H1 (cell line): Measurements from ENCODE around the gene FBXL17. TPM values are rescaled to one million over a fixed set of nuclear protein-coding genes. Genes with fewer than 3 reads are reported as not detected.

Source experiments
- CTCF ChIA-PET: fragments of 300-600 bp; sonication (Branson Sonifier 250); formaldehyde crosslinking; loops from one replicate; lab custom pipeline; 2021; ENCODE audit not compliant: partially characterized antibody; lab: Charles Lee
- POLR2A ChIA-PET: fragments of 300-600 bp; sonication (Branson Sonifier 250); formaldehyde crosslinking; loops from one replicate; lab custom pipeline; 2021; ENCODE audit warnings: inconsistent platforms; ENCODE audit not compliant: partially characterized antibody; lab: Charles Lee
- DNase-seq, 2 experiments: peaks; one replicate each; pipeline versions ENCODE4 v3.0.0 to v3.0.0-alpha.2; 2010 to 2022; ENCODE audit warnings: low spot score in 2 of 2, low read depth in 1 of 2, mixed read lengths in 1 of 2
- FAIRE-seq: peaks from 2 replicates; lab custom pipeline; 2011; peaks lifted over from hg19 to GRCh38; lab: Jason Lieb, UNC
- H2AFZ ChIP-seq: 2 replicates; pipeline ENCODE4 v1.8.1; 2012; ENCODE audit warnings: low read length, inconsistent platforms
- H2AK5ac ChIP-seq: 2 replicates; pipeline ENCODE4 v1.6.1; 2013; ENCODE audit warnings: low read depth, low read length
- H2BK120ac ChIP-seq: replicated peaks from 2 replicates; pipeline ENCODE3; 2013; ENCODE audit warnings: low read depth, low read length, inconsistent platforms
- H2BK12ac ChIP-seq: 2 replicates; pipeline ENCODE4 v1.6.1; 2013; ENCODE audit warnings: low read depth, low read length
- H2BK15ac ChIP-seq: 2 replicates; pipeline ENCODE4 v1.6.1; 2013; ENCODE audit warnings: low read length
- H2BK20ac ChIP-seq: 2 replicates; pipeline ENCODE4 v1.6.1; 2013; ENCODE audit warnings: low read length
- H2BK5ac ChIP-seq: 2 replicates; pipeline ENCODE4 v1.6.1; 2013; ENCODE audit warnings: low read depth, low read length
- H3K14ac ChIP-seq: 2 replicates; pipeline ENCODE4 v1.6.1; 2013; ENCODE audit warnings: inconsistent platforms; ENCODE audit not compliant: insufficient read length
- H3K18ac ChIP-seq: 2 replicates; pipeline ENCODE4 v1.6.1; 2013; ENCODE audit warnings: low read length; ENCODE audit errors: extremely low read depth
- H3K23ac ChIP-seq: 2 replicates; pipeline ENCODE4 v1.6.1; 2013; ENCODE audit warnings: inconsistent platforms; ENCODE audit not compliant: insufficient read length
- H3K23me2 ChIP-seq: 2 replicates; pipeline ENCODE4 v1.6.1; 2013; ENCODE audit warnings: low read depth, low read length
- H3K27ac ChIP-seq: 2 replicates; pipeline ENCODE4 v1.6.1; 2011; ENCODE audit warnings: low read depth, low read length, inconsistent platforms
- H3K27me3 ChIP-seq, 4 experiments: replicated peaks in 1 of 4; 1 replicate in 1 of 4; 2 replicates in 3 of 4; pipeline versions ENCODE4 v1.6.1 to v1.8.1; 2011 to 2013; ENCODE audit warnings: low read length in 3 of 4, mild to moderate bottlenecking in 3 of 4, inconsistent platforms in 2 of 4, mixed read lengths in 2 of 4, moderate library complexity in 1 of 4; ENCODE audit not compliant: control insufficient read depth in 3 of 4, insufficient read depth in 3 of 4; ENCODE audit errors: extremely low read depth in 1 of 4
- H3K36me3 ChIP-seq, 4 experiments: 2 replicates each; pipeline versions ENCODE4 v1.6.1 to v1.8.1; 2011 to 2013; ENCODE audit warnings: mild to moderate bottlenecking in 4 of 4, low read length in 3 of 4, moderate library complexity in 2 of 4, control low read depth in 1 of 4, inconsistent platforms in 1 of 4; ENCODE audit not compliant: insufficient read depth in 4 of 4, control insufficient read depth in 2 of 4
- H3K4ac ChIP-seq: replicated peaks from 2 replicates; pipeline ENCODE3; 2013; ENCODE audit warnings: low read length, low read depth, mixed read lengths, inconsistent platforms; ENCODE audit not compliant: insufficient read length
- H3K4me1 ChIP-seq, 4 experiments: replicated peaks in 1 of 4; 1 replicate in 1 of 4; 2 replicates in 3 of 4; pipeline versions ENCODE4 v1.6.1 to v1.8.1; 2011 to 2013; ENCODE audit warnings: low read length in 3 of 4, inconsistent platforms in 2 of 4, mixed read lengths in 1 of 4; ENCODE audit not compliant: insufficient read depth in 4 of 4, control insufficient read depth in 3 of 4
- H3K4me2 ChIP-seq, 2 experiments: 2 replicates each; pipeline versions ENCODE4 v1.6.1 to v1.8.1; 2011 to 2013; ENCODE audit warnings: low read depth in 2 of 2, low read length in 2 of 2, control low read depth in 1 of 2, inconsistent platforms in 1 of 2, mild to moderate bottlenecking in 1 of 2; ENCODE audit not compliant: insufficient read depth in 1 of 2
- H3K4me3 ChIP-seq, 4 experiments: fragments of 200-600, 300-600 bp in 1 of 4; sonication (generic), shearing (Covaris generic), sonication (Bioruptor Twin) in 1 of 4; 2 replicates each; pipeline versions ENCODE4 v1.5.1 to v1.8.1; 2011 to 2016; ENCODE audit warnings: low read length in 4 of 4, low read depth in 3 of 4, control low read depth in 2 of 4, inconsistent platforms in 2 of 4, mild to moderate bottlenecking in 2 of 4, mixed read lengths in 1 of 4, moderate library complexity in 1 of 4; ENCODE audit not compliant: insufficient read depth in 2 of 4; ENCODE audit errors: extremely low read depth in 1 of 4
- H3K56ac ChIP-seq: replicated peaks from 2 replicates; pipeline ENCODE3; 2013; ENCODE audit warnings: low read depth, mild to moderate bottlenecking, mixed read lengths, low read length, inconsistent platforms; ENCODE audit not compliant: insufficient read length
- H3K79me1 ChIP-seq: 2 replicates; pipeline ENCODE4 v1.6.1; 2013; ENCODE audit warnings: low read depth, low read length, control low read depth
- H3K79me2 ChIP-seq, 2 experiments: 2 replicates each; pipeline versions ENCODE4 v1.6.1 to v1.8.1; 2012 to 2013; ENCODE audit warnings: low read length in 2 of 2, mild to moderate bottlenecking in 2 of 2, inconsistent platforms in 1 of 2; ENCODE audit not compliant: insufficient read depth in 2 of 2, control insufficient read depth in 1 of 2
- H3K9ac ChIP-seq, 4 experiments: replicated peaks in 1 of 4; 1 replicate in 1 of 4; 2 replicates in 3 of 4; pipeline versions ENCODE4 v1.6.1 to v1.8.1; 2011 to 2013; ENCODE audit warnings: low read depth in 3 of 4, low read length in 3 of 4, control low read depth in 2 of 4, mild to moderate bottlenecking in 2 of 4, moderate library complexity in 2 of 4, inconsistent platforms in 1 of 4; ENCODE audit errors: extremely low read depth in 1 of 4
- H3K9me3 ChIP-seq, 2 experiments: 2 replicates each; pipeline versions ENCODE4 v1.6.1 to v1.8.1; 2012 to 2013; ENCODE audit warnings: mild to moderate bottlenecking in 2 of 2, moderate library complexity in 2 of 2, control low read depth in 1 of 2, inconsistent platforms in 1 of 2, low read depth in 1 of 2, low read length in 1 of 2, mixed read lengths in 1 of 2; ENCODE audit not compliant: insufficient read depth in 2 of 2
- H4K20me1 ChIP-seq, 2 experiments: replicated peaks in 1 of 2; 2 replicates each; pipeline versions ENCODE3 to v1.8.1; 2011 to 2013; ENCODE audit warnings: inconsistent platforms in 2 of 2, low read length in 2 of 2, mild to moderate bottlenecking in 1 of 2; ENCODE audit not compliant: insufficient read depth in 2 of 2, control insufficient read depth in 1 of 2
- H4K5ac ChIP-seq: 2 replicates; pipeline ENCODE4 v1.6.1; 2013; ENCODE audit warnings: low read length, low read depth, mixed read lengths, inconsistent platforms; ENCODE audit not compliant: insufficient read length
- H4K8ac ChIP-seq: 2 replicates; pipeline ENCODE4 v1.8.0; 2013; ENCODE audit warnings: mild to moderate bottlenecking, moderate library complexity, low read length, inconsistent platforms; ENCODE audit not compliant: insufficient read depth; ENCODE audit errors: extremely low read depth
- H4K91ac ChIP-seq: replicated peaks from 2 replicates; pipeline ENCODE3; 2013; ENCODE audit warnings: low read length, mixed read lengths, inconsistent platforms; ENCODE audit not compliant: insufficient read length
- BCL11A ChIP-seq, 2 experiments: IDR thresholded peaks; one replicate each; pipeline ENCODE4 v1.6.1; 2011; ENCODE audit warnings: low read depth in 2 of 2, low read length in 2 of 2, mild to moderate bottlenecking in 2 of 2
- BRCA1 ChIP-seq: IDR thresholded peaks from 2 replicates; pipeline ENCODE4 v1.6.1; 2012; ENCODE audit warnings: low read depth, low read length, improper control_type of control experiment
- CBX8 ChIP-seq: fragments of 300-800, 300-1000 bp; sonication (generic); IDR thresholded peaks from 2 replicates; pipeline ENCODE4 v1.7.1; 2016; ENCODE audit warnings: low read depth, low read length, borderline replicate concordance
- CREB1 ChIP-seq: IDR thresholded peaks from 2 replicates; pipeline ENCODE4 v1.6.1; 2012; ENCODE audit warnings: inconsistent platforms
- KDM1A ChIP-seq: fragments of 200-600, 300-600 bp; sonication (generic); IDR thresholded peaks from 2 replicates; pipeline ENCODE4 v1.7.1; 2016; ENCODE audit warnings: mild to moderate bottlenecking, low read length, borderline replicate concordance
- KDM5A ChIP-seq: fragments of 200-600 bp; IDR thresholded peaks from 2 replicates; pipeline ENCODE4 v1.7.1; 2012; ENCODE audit warnings: mild to moderate bottlenecking, low read length, inconsistent platforms, mixed read lengths
- PHF8 ChIP-seq: fragments of 200-600 bp; sonication (generic); conservative IDR thresholded peaks from 2 replicates; pipeline ENCODE4 v1.7.1; 2012; ENCODE audit warnings: low read depth, mild to moderate bottlenecking, inconsistent platforms, low read length, moderate library complexity
- RAD21 ChIP-seq, 2 experiments: IDR thresholded peaks in 1 of 2; conservative IDR thresholded peaks in 1 of 2; 2 replicates each; pipeline ENCODE4 v1.6.1; 2011; ENCODE audit warnings: low read depth in 2 of 2, low read length in 2 of 2, improper control_type of control experiment in 1 of 2, inconsistent platforms in 1 of 2, mild to moderate bottlenecking in 1 of 2, moderate library complexity in 1 of 2
- SIRT6 ChIP-seq: IDR thresholded peaks from one replicate; pipeline ENCODE4 v1.7.1; 2012; ENCODE audit warnings: low read length, inconsistent platforms
- SP2 ChIP-seq: IDR thresholded peaks from 2 replicates; pipeline ENCODE4 v1.6.1; 2012; ENCODE audit warnings: mild to moderate bottlenecking, low read length, inconsistent platforms
- SRF ChIP-seq: IDR thresholded peaks from 2 replicates; pipeline ENCODE4 v1.6.1; 2011; ENCODE audit warnings: mild to moderate bottlenecking, low read depth, low read length, moderate library complexity
- TAF1 ChIP-seq: IDR thresholded peaks from 2 replicates; pipeline ENCODE4 v1.6.1; 2011; ENCODE audit warnings: mild to moderate bottlenecking, low read depth, low read length
- WGBS, 2 experiments: shearing (Covaris generic) in 1 of 2; methylation state at CpG; one replicate each; pipeline versions ENCODE4 v1.1.6 to v1.1.7; 2013 to 2015; ENCODE audit warnings: low lambda C conversion rate in 2 of 2, mixed read lengths in 2 of 2, inconsistent platforms in 1 of 2, low coverage in 1 of 2, missing lambda C conversion rate in 1 of 2; ENCODE audit not compliant: insufficient replicate concordance in 2 of 2, insufficient coverage in 1 of 2, insufficient read length in 1 of 2; ENCODE audit errors: extremely low coverage in 1 of 2, missing lambda C conversion rate in 1 of 2; 5-methylcytosine and 5-hydroxymethylcytosine counted together
- polyA plus RNA-seq, 7 experiments: library from polyadenylated mRNA; depleted of rRNA in 3 of 7; stranded (reverse) in 5 of 7; unstranded in 2 of 7; fragments of >200 nt in 5 of 7; fragments of 200-250 nt in 2 of 7; gene quantifications; 1 replicate in 5 of 7; 2 replicates in 1 of 7; 4 replicates in 1 of 7; pipeline versions ENCODE4 v1.2.1 to v1.2.3, GENCODE V29; 2011 to 2013; ENCODE audit warnings: missing spikeins in 2 of 7, mixed read lengths in 2 of 7
- total RNA-seq: library from RNA; stranded (reverse); fragmentation: NEBNext Ultra II Directional; extraction: Animal tissue kit (Norgen Biotek cat#: 25700); gene quantifications from 2 replicates; pipeline ENCODE4 v1.2.1, GENCODE V29; 2021
- TF ChIP-seq, protein P1 (sequence below): IDR thresholded peaks from 2 replicates; pipeline ENCODE4 v1.6.1; 2011; ENCODE audit warnings: low read length, improper control_type of control experiment
- TF ChIP-seq, protein P2 (sequence below): IDR thresholded peaks from 2 replicates; pipeline ENCODE4 v1.6.1; 2012; ENCODE audit warnings: inconsistent platforms

FBXL17 gene
- total and polyA plus RNA-seq, 2 of the 8 experiments (the other 6 are each of a cell fraction or from before 2014, with no cell fraction given): 0.35 to 4.3 TPM

DNA sequence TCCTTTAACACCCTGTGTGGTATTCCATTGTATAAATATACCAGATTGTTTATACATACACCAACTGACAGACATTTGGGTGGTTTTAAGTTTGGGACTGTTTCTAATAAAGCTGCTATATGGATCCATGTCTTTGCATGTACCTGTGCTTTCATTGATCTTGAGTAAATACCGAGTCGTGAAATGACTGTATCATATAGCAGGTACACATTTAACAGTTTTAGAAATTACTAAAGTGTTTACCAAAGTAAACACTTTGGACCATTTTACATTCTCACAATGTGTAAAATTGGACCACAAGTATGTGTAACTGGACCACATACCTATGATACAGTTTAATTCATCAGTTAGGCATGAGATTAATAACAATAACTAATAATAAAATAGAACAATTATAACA lies 175.2 kb downstream of the FBXL17 start:
- Histone ChIP-seq H3K14ac (no peak overlapping the region), H3K4me1 (no peaks in the 10 kb centered on the region), H3K23ac (no peak overlapping the region), H2BK120ac (no peak overlapping the region), H2BK15ac (no peak overlapping the region), H4K8ac (no peak overlapping the region), H3K79me2 (no peaks in the 10 kb centered on the region), H4K91ac (no peak overlapping the region), H2AK5ac (no peak overlapping the region), H3K27ac (no peak overlapping the region), H2BK20ac (no peak overlapping the region), H3K27me3 (no peaks in the 10 kb centered on the region), H3K9ac (no peak overlapping the region), H3K18ac (no peak overlapping the region), H3K4me2 (no peak overlapping the region), H3K9me3 (no peaks in the 10 kb centered on the region), H2BK5ac (no peak overlapping the region), H3K23me2 (no peaks in the 10 kb centered on the region), H3K4me3 (no peak overlapping the region), H4K20me1 (no peaks in the 10 kb centered on the region), H2BK12ac (no peak overlapping the region), H3K79me1 (no peaks in the 10 kb centered on the region), H3K4ac (no peak overlapping the region), H4K5ac (no peak overlapping the region), H3K56ac (no peak overlapping the region), H3K36me3 (no peaks in the 10 kb centered on the region), H2AFZ (no peak overlapping the region)
- CTCF ChIA-PET: interaction anchor here (0.6 kb wide), 1 partner anchor 960 kb away, joined by 5 read pairs; no protein-coding TSS in a partner anchor
- DNase-seq: no peak
- TF ChIP-seq CREB1 (no peak), KDM1A (no peak), SRF (no peak), CBX8 (no peak), PHF8 (no peak), BRCA1 (no peak), SIRT6 (no peak), RAD21 (IDR thresholded peaks at IDR 0.05 in 1 of 2, conservative IDR thresholded peaks at IDR 0.05 in 1 of 2; ENCODE audit: low read depth in 2 of 2, low read length in 2 of 2) (no peak), KDM5A (no peak), BCL11A (IDR thresholded peaks at IDR 0.05; ENCODE audit: low read depth in 2 of 2, low read length in 2 of 2) (no peak), SP2 (no peak), TAF1 (no peak)
- TF ChIP-seq, protein P1, sequence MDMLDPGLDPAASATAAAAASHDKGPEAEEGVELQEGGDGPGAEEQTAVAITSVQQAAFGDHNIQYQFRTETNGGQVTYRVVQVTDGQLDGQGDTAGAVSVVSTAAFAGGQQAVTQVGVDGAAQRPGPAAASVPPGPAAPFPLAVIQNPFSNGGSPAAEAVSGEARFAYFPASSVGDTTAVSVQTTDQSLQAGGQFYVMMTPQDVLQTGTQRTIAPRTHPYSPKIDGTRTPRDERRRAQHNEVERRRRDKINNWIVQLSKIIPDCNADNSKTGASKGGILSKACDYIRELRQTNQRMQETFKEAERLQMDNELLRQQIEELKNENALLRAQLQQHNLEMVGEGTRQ: no peak
- TF ChIP-seq, protein P2, sequence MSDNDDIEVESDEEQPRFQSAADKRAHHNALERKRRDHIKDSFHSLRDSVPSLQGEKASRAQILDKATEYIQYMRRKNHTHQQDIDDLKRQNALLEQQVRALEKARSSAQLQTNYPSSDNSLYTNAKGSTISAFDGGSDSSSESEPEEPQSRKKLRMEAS: no peak
- no peak for FAIRE-seq
- WGBS, 2 experiments: 91% methylated on average over 2 of the region's 2 CpGs; no CpG with 5 or more reads in 1 of the 2 experiments
- POLR2A ChIA-PET: no interaction called here
